NCI-H226 (cell line): ENCODE data around the gene KIAA1671.

ENCODE experiments used
- DNase-seq: peaks from one replicate; pipeline ENCODE4 v3.0.0-alpha.2; 2015

Gene KIAA1671

GRCh38 chr22:25069758-25070481, 117.4 kb downstream of the KIAA1671 start:
- DNase-seq: no peak

GRCh38 chr22:25070956-25071355, 118.4 kb downstream of the KIAA1671 start:
- DNase-seq: no peak

- DNase-seq: no peak
These were observed 119.2 kb downstream of the KIAA1671 start for GRCh38 chr22:25071720-25072119.

GRCh38 chr22:25072406-25072805, 119.9 kb downstream of the KIAA1671 start:
- no peak for DNase-seq

GRCh38 chr22:25076336-25076735, 123.8 kb downstream of the KIAA1671 start:
- DNase-seq: no peak

- no peak for DNase-seq
These were observed 124.5 kb downstream of the KIAA1671 start for GRCh38 chr22:25077056-25077455.

GRCh38 chr22:25077964-25078363, 125.4 kb downstream of the KIAA1671 start:
- DNase-seq: no peak

GRCh38 chr22:25078591-25078990, 126.1 kb downstream of the KIAA1671 start:
- no peak for DNase-seq

- no peak for DNase-seq
These were observed 128.3 kb downstream of the KIAA1671 start for GRCh38 chr22:25080855-25081254.

- DNase-seq: no peak
These were observed 128.9 kb downstream of the KIAA1671 start for GRCh38 chr22:25081409-25081824.

- DNase-seq: no peak
These were observed 129.6 kb downstream of the KIAA1671 start for GRCh38 chr22:25082096-25082495.

GRCh38 chr22:25083056-25083806, 130.7 kb downstream of the KIAA1671 start:
- DNase-seq: no peak

GRCh38 chr22:25083807-25084200, 131.3 kb downstream of the KIAA1671 start:
- DNase-seq: no peak

GRCh38 chr22:25084405-25085107, 132.0 kb downstream of the KIAA1671 start:
- DNase-seq: no peak

GRCh38 chr22:25085156-25085555, 132.6 kb downstream of the KIAA1671 start:
- DNase-seq: no peak

- DNase-seq: no peak
These were observed 133.7 kb downstream of the KIAA1671 start for GRCh38 chr22:25085930-25086901.

- no peak for DNase-seq
These were observed 134.4 kb downstream of the KIAA1671 start for GRCh38 chr22:25086902-25087282.

- DNase-seq: no peak
These were observed 137.8 kb downstream of the KIAA1671 start for GRCh38 chr22:25090225-25090890.

- DNase-seq: no peak
These were observed 138.9 kb downstream of the KIAA1671 start for GRCh38 chr22:25091458-25091857.

- no peak for DNase-seq
These were observed 139.6 kb downstream of the KIAA1671 start for GRCh38 chr22:25092119-25092518.

- no peak for DNase-seq
These were observed 142.1 kb downstream of the KIAA1671 start for GRCh38 chr22:25094579-25094978.

GRCh38 chr22:25095869-25096268, 143.4 kb downstream of the KIAA1671 start:
- DNase-seq: no peak
